BE2C (cell line): ENCODE results near the gene CNTNAP5.

ENCODE experiments used
- DNase-seq: peaks from one replicate; pipeline ENCODE4 v3.0.0-alpha.2; 2020
- H3K27me3 ChIP-seq: fragments of 250-450 bp; sonication (Bioruptor Pico); 2 replicates; pipeline ENCODE4 v1.5.1; 2020; ENCODE audit warnings: mild to moderate bottlenecking
- H3K36me3 ChIP-seq: fragments of 250-450 bp; sonication (Bioruptor Pico); 2 replicates; pipeline ENCODE4 v1.5.1; 2020; ENCODE audit warnings: mild to moderate bottlenecking
- H3K4me1 ChIP-seq: fragments of 250-450 bp; sonication (Bioruptor Pico); 2 replicates; pipeline ENCODE4 v1.5.1; 2020
- H3K4me3 ChIP-seq: 2 replicates; pipeline ENCODE4 v1.5.1; 2011; ENCODE audit warnings: low read depth, low read length
- H3K9me3 ChIP-seq: fragments of 250-450 bp; sonication (Bioruptor Pico); 2 replicates; pipeline ENCODE4 v1.5.1; 2020
- CTCF ChIP-seq: IDR thresholded peaks from 2 replicates; pipeline ENCODE4 v1.5.1; 2012; ENCODE audit warnings: mild to moderate bottlenecking, low read depth, low read length

The CNTNAP5 gene

GRCh38 chr2:124024561-124025170 is 421 bp upstream of the CNTNAP5 start:
- no peaks in the 10 kb centered on the region for H3K9me3 ChIP-seq
- H3K4me3 ChIP-seq, result peak overlapping the region; percentile 65
- H3K27me3 ChIP-seq, result no peaks in the 10 kb centered on the region; the same call in 1 of the 2 replicates
- TF ChIP-seq CTCF, result no peak
- no peaks in the 10 kb centered on the region for H3K36me3 ChIP-seq
- no peaks in the 10 kb centered on the region for H3K4me1 ChIP-seq
- DNase-seq, result no peak

GRCh38 chr2:124025891-124026434 is 876 bp downstream of the CNTNAP5 start:
- Histone ChIP-seq H3K4me3 (peak overlapping the region; percentile 65), H3K27me3 (no peaks in the 10 kb centered on the region; the same call in 1 of the 2 replicates), H3K4me1 (no peaks in the 10 kb centered on the region), H3K36me3 (no peaks in the 10 kb centered on the region), H3K9me3 (no peaks in the 10 kb centered on the region)
- no peak for DNase-seq
- no peak for TF ChIP-seq CTCF

DNA sequence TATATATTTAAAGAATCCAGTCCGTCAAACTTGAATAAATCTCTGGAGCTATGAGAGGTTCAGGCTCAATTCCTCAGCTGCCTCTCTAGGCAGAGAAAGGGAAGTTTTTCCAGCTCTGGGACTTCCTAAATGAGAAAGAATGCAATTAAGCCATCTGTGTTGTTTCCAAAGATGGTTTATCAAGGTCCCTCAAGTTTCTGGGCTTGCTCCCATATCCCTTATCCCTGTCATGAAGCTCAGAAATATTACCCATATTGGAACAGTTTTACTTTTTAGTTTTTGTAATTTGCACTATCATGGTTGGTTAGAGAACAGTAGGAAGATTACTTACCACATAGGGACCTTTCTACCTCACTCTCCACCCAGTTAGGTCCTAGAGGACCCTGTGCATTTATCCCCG is 1.4 kb downstream of the CNTNAP5 start:
- no peak for DNase-seq
- Histone ChIP-seq H3K4me3 (peak overlapping the region; percentile 65), H3K36me3 (no peaks in the 10 kb centered on the region), H3K27me3 (no peaks in the 10 kb centered on the region; the same call in 1 of the 2 replicates), H3K9me3 (no peaks in the 10 kb centered on the region), H3K4me1 (no peaks in the 10 kb centered on the region)
- no peak for TF ChIP-seq CTCF

DNA sequence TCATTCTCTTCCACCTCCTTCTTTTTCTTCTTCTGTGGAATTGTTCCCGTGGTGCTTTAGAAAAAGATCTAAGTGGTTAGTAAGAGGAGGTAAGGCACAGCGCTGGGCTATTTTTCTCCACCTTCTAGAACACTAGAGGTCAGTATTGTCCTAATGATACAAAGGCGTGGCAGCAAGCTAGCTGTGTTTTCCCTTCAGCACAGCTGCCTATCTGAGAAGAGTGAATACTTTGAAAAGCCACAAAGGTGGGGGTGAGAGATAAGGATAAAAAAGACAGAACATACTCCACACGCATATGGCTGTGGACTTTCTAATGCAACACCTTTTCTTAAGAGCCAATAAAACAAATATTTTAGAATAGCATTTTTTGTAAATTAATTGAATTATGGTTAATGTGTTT is 2.1 kb downstream of the CNTNAP5 start:
- Histone ChIP-seq H3K27me3 (no peaks in the 10 kb centered on the region; the same call in 1 of the 2 replicates), H3K36me3 (no peaks in the 10 kb centered on the region), H3K4me3 (peak overlapping the region; percentile 65), H3K4me1 (no peaks in the 10 kb centered on the region), H3K9me3 (no peaks in the 10 kb centered on the region)
- peak; percentile 61 for TF ChIP-seq CTCF
- DNase-seq, result peak; percentile 26

GRCh38 chr2:124032799-124033198 is 7.7 kb downstream of the CNTNAP5 start:
- no peaks in the 10 kb centered on the region for H3K36me3 ChIP-seq
- no peaks in the 10 kb centered on the region for H3K4me1 ChIP-seq
- TF ChIP-seq CTCF, result no peak
- no peak for DNase-seq
- H3K9me3 ChIP-seq, result no peaks in the 10 kb centered on the region
- no peaks in the 10 kb centered on the region for H3K27me3 ChIP-seq
- H3K4me3 ChIP-seq, result no peak overlapping the region

GRCh38 chr2:124034265-124034664 is 9.2 kb downstream of the CNTNAP5 start:
- no peak overlapping the region for H3K4me3 ChIP-seq
- H3K9me3 ChIP-seq, result no peaks in the 10 kb centered on the region
- no peak for TF ChIP-seq CTCF
- H3K27me3 ChIP-seq, result no peaks in the 10 kb centered on the region
- no peak for DNase-seq
- no peaks in the 10 kb centered on the region for H3K36me3 ChIP-seq
- no peaks in the 10 kb centered on the region for H3K4me1 ChIP-seq
